Mucosa of stomach (tissue), 1 donor: ENCODE measurements around the gene RBM38.

Source experiments
- H3K27me3 ChIP-seq: one replicate; pipeline ENCODE4 v1.7.0; 2013; ENCODE audit warnings: mild to moderate bottlenecking, low read length; ENCODE audit not compliant: control insufficient read depth, insufficient read depth
- H3K36me3 ChIP-seq: one replicate; pipeline ENCODE4 v1.7.0; 2013; ENCODE audit warnings: low read length; ENCODE audit not compliant: control insufficient read depth, insufficient read depth
- H3K4me1 ChIP-seq: one replicate; pipeline ENCODE4 v1.7.0; 2013; ENCODE audit warnings: mild to moderate bottlenecking, low read length; ENCODE audit not compliant: control insufficient read depth, insufficient read depth
- H3K4me3 ChIP-seq: one replicate; pipeline ENCODE4 v1.7.0; 2013; ENCODE audit warnings: low read length
- H3K9ac ChIP-seq: one replicate; pipeline ENCODE4 v1.7.0; 2013; ENCODE audit warnings: mild to moderate bottlenecking, low read length, moderate library complexity
- H3K9me3 ChIP-seq: one replicate; pipeline ENCODE4 v1.7.0; 2013; ENCODE audit warnings: mild to moderate bottlenecking, low read length, moderate library complexity; ENCODE audit not compliant: control insufficient read depth
- donor health status: Pancreatic carcinoma.

RBM38 gene

DNA sequence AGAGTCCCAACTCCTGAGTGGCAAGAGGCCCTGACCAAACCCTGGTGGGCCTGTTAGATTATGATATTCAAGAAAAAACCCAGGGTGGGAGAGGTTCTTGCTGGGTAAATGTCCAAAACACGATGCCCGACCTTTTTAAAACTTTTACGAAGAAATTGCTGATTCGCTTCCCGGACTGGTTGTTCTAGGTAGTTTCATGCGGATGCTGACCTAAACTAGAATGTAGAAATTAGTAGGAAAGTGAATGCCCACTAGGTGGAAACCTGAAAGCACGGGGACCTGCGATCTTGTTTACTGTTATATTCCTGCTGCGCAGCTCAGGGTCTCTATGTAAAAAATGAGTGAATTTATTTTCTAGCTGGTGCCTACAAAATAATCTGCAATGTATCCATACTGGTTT lies 37.8 kb upstream of the RBM38 start:
- Histone ChIP-seq H3K4me3 (no peak overlapping the region), H3K9ac (no peak overlapping the region)

DNA sequence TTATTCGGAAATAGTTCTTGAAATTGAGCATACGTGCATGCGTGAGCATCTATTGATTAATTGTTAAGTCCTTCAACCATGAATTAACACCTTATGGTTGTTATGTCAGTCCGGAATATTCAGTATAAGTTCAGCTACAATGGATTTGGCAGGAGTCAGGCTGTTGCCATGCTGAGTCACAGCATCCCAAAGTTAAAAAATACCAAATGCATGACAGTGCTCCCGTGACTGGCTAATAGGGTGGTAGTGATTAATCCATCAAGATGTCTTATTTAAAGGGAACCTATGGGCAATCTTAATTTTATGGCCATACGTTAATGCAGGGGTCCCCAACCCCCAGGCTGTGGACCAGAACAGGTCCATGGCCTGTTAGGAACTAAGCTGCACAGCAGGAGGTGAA lies 29.7 kb upstream of the RBM38 start:
- no peaks in the 10 kb centered on the region for H3K27me3 ChIP-seq
- no peaks in the 10 kb centered on the region for H3K36me3 ChIP-seq
- no peaks in the 10 kb centered on the region for H3K4me1 ChIP-seq
- no peak overlapping the region for H3K9ac ChIP-seq
- no peaks in the 10 kb centered on the region for H3K9me3 ChIP-seq
- no peak overlapping the region for H3K4me3 ChIP-seq

More for the DNA sequence above, 37.8 kb upstream of the RBM38 start:
- Histone ChIP-seq H3K4me1 (peaks cover 10% of the 10 kb centered on the region), H3K27me3 (no peaks in the 10 kb centered on the region), H3K36me3 (no peaks in the 10 kb centered on the region), H3K9me3 (no peaks in the 10 kb centered on the region)

DNA sequence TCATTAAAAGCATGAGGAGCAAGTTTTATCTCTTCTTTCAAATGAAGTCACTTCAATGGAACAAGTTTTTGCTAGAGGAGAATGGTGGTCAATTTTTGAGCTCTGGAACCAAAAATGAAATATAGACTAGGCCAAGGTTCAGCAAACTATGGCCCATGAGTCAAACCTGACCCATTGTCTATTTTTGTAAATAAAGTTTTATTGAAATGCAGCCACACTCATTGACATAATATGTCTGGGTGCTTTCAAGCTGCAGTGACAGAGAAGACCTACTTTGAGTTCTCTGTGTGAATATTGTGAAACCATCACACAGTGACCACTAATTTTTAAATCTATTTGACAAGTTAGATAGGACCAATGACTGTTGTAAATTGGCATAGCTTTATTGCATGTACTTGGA lies 26.7 kb upstream of the RBM38 start:
- Histone ChIP-seq H3K4me3 (no peak overlapping the region), H3K9me3 (no peaks in the 10 kb centered on the region), H3K9ac (no peak overlapping the region), H3K36me3 (peaks cover 4% of the 10 kb centered on the region), H3K27me3 (no peaks in the 10 kb centered on the region), H3K4me1 (no peaks in the 10 kb centered on the region)

DNA sequence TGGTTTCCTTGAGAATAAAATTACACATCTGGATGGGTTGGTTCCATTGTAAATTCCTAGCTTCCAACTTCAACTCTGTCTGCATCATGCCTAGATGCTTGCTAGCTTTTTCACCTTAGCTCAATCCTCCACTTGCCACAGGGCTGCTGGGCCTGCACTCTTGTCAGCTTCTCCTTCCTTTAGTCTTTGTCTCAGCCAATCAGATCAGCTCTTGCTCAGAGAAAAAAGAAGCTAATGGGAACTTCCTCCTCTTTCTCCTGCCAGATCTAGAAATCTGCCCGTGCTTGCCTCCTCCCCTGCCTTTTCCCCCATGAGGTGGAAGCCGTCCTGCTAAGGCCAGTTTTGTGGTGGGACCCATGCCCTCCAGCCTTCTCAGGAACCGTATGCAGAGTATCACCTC lies 21.6 kb upstream of the RBM38 start:
- peaks cover 11% of the 10 kb centered on the region for H3K36me3 ChIP-seq
- H3K4me3 ChIP-seq: no peak overlapping the region
- H3K4me1 ChIP-seq: no peaks in the 10 kb centered on the region
- H3K9ac ChIP-seq: no peak overlapping the region
- no peaks in the 10 kb centered on the region for H3K27me3 ChIP-seq
- no peaks in the 10 kb centered on the region for H3K9me3 ChIP-seq

DNA sequence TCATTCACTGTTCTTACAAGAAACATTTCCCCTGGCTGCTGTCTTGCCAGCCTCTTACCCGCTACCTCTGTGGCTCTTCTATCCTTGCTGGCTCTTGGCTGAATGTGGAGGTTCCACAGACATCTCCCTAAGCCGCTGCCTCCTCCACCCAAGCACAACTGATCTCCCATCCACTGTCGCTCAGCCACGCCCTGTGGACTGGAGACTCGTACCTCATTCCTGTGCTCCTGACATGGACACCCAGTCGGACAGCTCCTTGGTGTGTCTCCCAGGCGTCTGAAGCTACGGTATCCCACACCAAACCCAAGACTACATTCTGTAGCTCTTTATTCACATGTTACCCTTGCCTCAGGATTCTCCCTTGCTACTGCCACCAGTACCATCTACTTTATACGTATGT lies 20.9 kb upstream of the RBM38 start:
- no peak overlapping the region for H3K9ac ChIP-seq
- H3K27me3 ChIP-seq: no peaks in the 10 kb centered on the region
- H3K4me3 ChIP-seq: no peak overlapping the region
- H3K4me1 ChIP-seq: no peaks in the 10 kb centered on the region
- peaks cover 15% of the 10 kb centered on the region for H3K36me3 ChIP-seq
- H3K9me3 ChIP-seq: no peaks in the 10 kb centered on the region

DNA sequence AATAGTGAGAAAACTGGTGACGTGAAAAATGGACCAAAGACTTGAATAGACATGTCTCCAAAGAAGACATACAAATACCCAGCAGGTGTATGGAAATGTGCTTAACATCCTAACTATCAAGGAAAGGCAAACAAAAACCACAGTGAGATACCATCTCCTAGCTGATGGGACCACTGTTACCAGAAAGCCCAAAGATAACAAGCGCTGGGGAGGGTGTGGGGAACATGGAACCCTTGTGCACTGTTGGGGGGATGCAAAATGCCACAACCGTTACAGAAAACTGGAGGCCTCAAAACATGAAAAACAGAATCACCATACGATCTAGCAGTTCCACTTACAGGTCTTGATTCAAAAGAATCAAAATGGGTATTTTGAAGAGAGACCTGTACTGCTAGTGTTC lies 19.8 kb upstream of the RBM38 start:
- Histone ChIP-seq H3K36me3 (peaks cover 15% of the 10 kb centered on the region), H3K9me3 (no peaks in the 10 kb centered on the region), H3K4me1 (no peaks in the 10 kb centered on the region), H3K4me3 (no peak overlapping the region), H3K9ac (no peak overlapping the region), H3K27me3 (no peaks in the 10 kb centered on the region)

DNA sequence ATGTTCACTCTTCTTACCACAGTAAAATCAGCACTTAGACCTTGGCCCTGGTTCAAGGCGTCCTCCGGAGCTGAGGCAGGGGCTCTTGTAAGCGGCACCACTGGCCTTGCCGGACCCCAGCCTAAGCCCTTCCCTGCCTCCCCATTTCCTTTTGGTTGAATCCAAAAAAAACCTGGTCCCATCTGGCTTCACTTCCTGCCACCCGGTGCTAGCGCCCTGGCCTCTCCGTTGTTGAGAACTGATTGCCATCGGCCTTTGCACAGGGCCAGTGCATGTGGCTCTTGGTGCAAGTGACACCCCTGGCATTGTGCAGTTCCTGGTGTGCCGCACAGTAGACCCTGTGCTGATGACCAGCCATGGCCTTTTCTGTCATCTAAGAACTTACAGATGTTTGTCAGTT lies 19.0 kb upstream of the RBM38 start:
- Histone ChIP-seq H3K9ac (no peak overlapping the region), H3K27me3 (no peaks in the 10 kb centered on the region), H3K9me3 (no peaks in the 10 kb centered on the region), H3K36me3 (peaks cover 14% of the 10 kb centered on the region), H3K4me1 (no peaks in the 10 kb centered on the region), H3K4me3 (no peak overlapping the region)

DNA sequence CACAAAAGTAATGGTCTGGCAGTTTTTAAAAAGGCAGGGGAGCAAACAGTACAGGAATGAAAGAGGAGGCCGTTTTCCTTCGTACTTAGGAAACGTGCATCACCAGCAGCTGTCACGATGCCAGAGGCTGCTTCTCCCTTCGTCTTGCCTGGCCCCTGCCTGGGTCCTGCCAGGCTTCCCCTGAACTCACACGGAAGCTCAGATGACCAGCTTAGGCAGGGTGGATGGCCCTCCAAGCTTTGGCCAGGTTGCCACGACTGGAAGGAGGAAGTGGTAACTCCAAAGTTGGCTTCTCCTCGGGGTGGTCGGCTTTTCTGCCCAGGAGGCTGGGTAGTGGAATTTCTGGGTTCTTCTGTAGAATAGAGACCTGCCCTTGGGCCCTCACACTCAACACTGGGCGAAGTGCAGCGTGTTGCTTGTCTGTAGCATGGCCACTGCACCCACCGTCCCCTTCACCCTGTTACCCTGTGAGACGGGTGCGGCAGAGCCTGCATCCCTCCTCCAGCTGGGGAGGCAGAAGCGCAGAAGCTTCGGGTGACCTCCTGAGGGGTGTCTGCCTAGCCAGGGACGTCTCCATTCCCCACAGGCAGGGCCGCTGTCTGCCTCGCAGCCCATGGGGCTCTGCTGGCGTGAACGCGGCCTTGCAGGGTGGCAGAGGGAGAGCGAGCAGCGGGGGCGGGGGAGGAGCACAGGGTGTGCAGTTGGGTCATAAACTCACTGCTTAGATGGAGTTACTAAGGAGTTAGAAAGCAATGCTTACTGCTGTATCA lies 18.4 kb upstream of the RBM38 start:
- Histone ChIP-seq H3K9ac (no peak overlapping the region), H3K27me3 (no peaks in the 10 kb centered on the region), H3K4me3 (no peak overlapping the region), H3K36me3 (peaks cover 11% of the 10 kb centered on the region), H3K4me1 (no peaks in the 10 kb centered on the region), H3K9me3 (no peaks in the 10 kb centered on the region)

DNA sequence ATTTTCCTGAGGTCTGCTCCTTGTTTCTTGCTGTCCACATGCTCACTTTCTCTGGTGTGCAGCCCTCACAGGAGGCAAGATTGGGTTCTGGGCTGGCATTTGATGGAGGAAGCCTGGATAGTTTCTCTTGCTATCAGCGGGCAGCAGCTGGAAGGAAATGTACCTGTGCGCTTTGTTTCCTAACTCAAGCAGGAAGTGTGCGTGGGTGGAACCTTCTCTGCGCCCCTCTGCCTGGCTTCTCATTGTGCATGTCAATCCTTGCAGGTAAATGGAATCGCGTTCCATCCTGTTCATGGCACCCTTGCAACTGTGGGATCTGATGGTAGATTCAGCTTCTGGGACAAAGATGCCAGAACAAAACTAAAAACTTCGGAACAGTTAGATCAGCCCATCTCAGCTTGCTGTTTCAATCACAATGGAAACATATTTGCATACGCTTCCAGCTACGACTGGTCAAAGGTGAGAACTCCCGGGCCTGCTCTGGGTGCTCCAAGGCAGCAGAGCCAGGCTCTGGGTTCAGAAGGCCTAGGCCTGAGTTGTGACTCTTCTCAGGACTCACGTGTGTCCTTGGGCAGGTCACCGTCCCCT lies 16.8 kb upstream of the RBM38 start:
- H3K9me3 ChIP-seq: no peaks in the 10 kb centered on the region
- H3K4me1 ChIP-seq: no peaks in the 10 kb centered on the region
- H3K4me3 ChIP-seq: no peak overlapping the region
- H3K27me3 ChIP-seq: no peaks in the 10 kb centered on the region
- H3K9ac ChIP-seq: no peak overlapping the region
- peaks cover 11% of the 10 kb centered on the region for H3K36me3 ChIP-seq

DNA sequence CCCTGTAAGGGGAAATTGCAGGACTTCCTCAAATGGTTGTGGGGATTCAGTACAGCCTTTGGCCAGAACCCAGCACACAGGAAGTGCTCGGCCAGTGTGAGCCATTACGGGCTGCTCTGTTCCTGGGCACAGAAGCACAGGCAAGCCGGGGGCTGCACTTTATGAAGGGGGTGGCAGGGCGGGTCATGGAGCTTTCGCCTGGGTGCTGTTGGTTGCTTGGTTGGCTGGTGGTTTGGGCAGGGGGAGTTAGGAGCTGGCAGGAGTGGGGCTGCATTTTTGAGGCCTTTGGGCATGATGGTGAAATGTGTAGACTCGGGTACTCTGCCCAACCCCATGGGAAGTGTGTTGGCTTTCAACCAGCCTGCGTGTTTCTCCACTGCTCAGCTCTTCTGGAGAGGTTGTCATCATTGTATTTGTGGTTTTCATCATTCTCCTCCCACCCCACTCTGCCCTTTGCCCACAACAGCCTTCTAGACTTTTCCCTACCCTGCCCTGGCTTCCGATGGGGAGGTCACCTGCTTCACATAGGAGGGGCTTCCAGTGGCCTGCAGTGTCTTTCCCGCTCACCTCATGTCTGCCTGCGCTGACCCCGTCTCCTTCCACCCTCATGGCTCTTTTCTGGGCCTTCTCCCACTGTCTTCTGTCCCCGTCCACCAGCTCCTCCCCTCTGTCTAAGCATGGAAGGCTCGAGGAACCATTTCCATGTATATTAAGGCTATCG lies 16.1 kb upstream of the RBM38 start:
- Histone ChIP-seq H3K4me1 (no peaks in the 10 kb centered on the region), H3K4me3 (no peak overlapping the region), H3K36me3 (peaks cover 10% of the 10 kb centered on the region), H3K9ac (no peak overlapping the region), H3K9me3 (no peaks in the 10 kb centered on the region), H3K27me3 (no peaks in the 10 kb centered on the region)

DNA sequence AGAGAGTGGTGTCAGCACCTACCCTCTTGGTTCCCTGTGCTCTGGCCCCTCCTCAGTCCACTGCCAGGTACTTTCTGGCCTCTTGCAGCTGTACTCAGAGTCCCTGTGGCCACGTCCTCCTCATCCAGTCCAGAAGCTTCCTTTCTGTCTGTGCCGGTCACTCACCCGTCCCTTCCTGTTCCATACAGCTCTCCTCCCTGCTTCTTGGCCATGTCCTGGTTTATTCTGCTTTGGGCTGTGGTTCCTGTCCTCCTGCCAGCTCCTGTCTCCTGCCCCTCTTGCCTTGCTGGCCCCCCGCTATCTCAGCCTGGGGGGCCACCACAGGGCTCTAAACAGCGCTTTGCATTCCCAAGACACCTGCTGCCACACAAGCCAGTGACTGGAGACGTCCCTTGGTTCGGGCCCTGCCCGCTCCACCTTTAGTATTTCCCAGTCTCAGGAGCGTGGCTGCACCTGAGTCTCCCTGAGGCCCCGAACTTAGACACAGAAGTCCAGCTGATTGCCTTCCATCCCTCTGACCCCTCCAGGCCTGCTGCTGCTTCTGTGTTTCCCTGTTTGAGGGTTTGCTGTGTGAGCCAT lies 15.5 kb upstream of the RBM38 start:
- no peaks in the 10 kb centered on the region for H3K4me1 ChIP-seq
- no peaks in the 10 kb centered on the region for H3K27me3 ChIP-seq
- no peak overlapping the region for H3K4me3 ChIP-seq
- H3K9me3 ChIP-seq: no peaks in the 10 kb centered on the region
- H3K36me3 ChIP-seq: peaks cover 5% of the 10 kb centered on the region
- H3K9ac ChIP-seq: no peak overlapping the region

DNA sequence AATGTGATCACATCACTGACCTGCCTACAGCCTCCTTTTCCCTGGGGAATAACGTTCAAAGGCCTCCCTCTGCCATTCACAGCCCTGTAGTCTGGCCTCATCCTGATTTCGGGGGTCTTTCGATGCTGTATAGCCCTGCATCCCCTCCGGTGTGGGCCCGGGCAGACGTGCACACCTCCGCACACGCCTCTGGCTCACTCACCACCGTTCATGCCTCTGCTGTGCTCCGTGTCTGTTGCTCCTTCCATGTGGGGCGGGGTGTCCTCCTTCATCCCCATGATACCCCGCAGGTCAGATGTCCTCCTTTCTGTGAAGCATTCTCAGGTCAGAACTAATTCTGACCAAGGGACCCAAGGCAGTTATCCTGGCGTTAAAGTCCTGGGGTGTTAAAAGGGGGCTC lies 13.8 kb upstream of the RBM38 start:
- no peaks in the 10 kb centered on the region for H3K27me3 ChIP-seq
- H3K4me1 ChIP-seq: no peaks in the 10 kb centered on the region
- peaks cover 5% of the 10 kb centered on the region for H3K36me3 ChIP-seq
- H3K9me3 ChIP-seq: no peaks in the 10 kb centered on the region
- no peak overlapping the region for H3K9ac ChIP-seq
- no peak overlapping the region for H3K4me3 ChIP-seq
